ENCODE measurements around the gene DHX38. TPM values are rescaled to one million over a fixed set of nuclear protein-coding genes. Genes with fewer than 3 reads are reported as not detected.

Gene DHX38
- total and polyA plus RNA-seq, 2 donors (not counting 3 experiments of a cell fraction or from before 2014, with no cell fraction given) = 47.3 to 78.6 TPM

GRCh38 chr16:72123426-72123825 is 29.8 kb downstream of the DHX38 start:
- ChIA-PET POLR2A (no interaction called here), CTCF (interaction anchor here (1.6 to 3.1 kb wide), 4 partner anchors 102 to 1834 kb away, joined by 3 to 49 read pairs (median 23); no protein-coding TSS in a partner anchor)
- Histone ChIP-seq H3K9me1 (replicated peaks; ENCODE audit: control insufficient read depth, extremely low read depth, insufficient read depth, low read length) (no peaks in the 10 kb centered on the region), H3K4me1 (ENCODE audit: control insufficient read depth, extremely low read depth, insufficient read depth, low read length) (peaks cover 3% of the 10 kb centered on the region), H3K27ac (ENCODE audit: insufficient read depth, low read depth, low read length) (no peak overlapping the region), H3K79me2 (ENCODE audit: control insufficient read depth, insufficient read depth, low read length) (no peaks in the 10 kb centered on the region), H2AFZ (ENCODE audit: low read depth, low read length) (no peak overlapping the region), H3K4me3 (replicated peaks in 1 of 3; ENCODE audit: insufficient read depth in 1 of 3, low read depth in 1 of 3, low read length in 3 of 3) (no peak overlapping the region), H3K9ac (replicated peaks; ENCODE audit: extremely low read depth, insufficient read depth, low read length) (no peak overlapping the region), H3K4me2 (ENCODE audit: insufficient read depth, low read length) (no peak overlapping the region), H4K20me1 (replicated peaks; ENCODE audit: control insufficient read depth, extremely low read depth, insufficient read depth, low read length) (no peaks in the 10 kb centered on the region), H3K9me3 (replicated peaks; ENCODE audit: control insufficient read depth, insufficient read depth, low read length) (no peaks in the 10 kb centered on the region), H3K27me3 (ENCODE audit: control insufficient read depth in 2 of 2, insufficient read depth in 2 of 2, low read length in 2 of 2) (no peaks in the 10 kb centered on the region), H3K36me3 (ENCODE audit: control insufficient read depth in 2 of 2, extremely low read depth in 1 of 2, insufficient read depth in 2 of 2, low read length in 2 of 2) (no peaks in the 10 kb centered on the region)
- DNase-seq (ENCODE audit: low read depth, low spot score) (no peak), FAIRE-seq (no peak)
- dilution Hi-C loops (cut with MboI; ENCODE audit: extremely low pct_ligation_motif_present, low sequenced_read_pairs) (no loop called here), intact Hi-C loops (cut with micrococcal nuclease) (loop anchor here (10.0 kb wide), 1 partner anchor 1911 kb away; no protein-coding TSS in a partner anchor)
- BruUV-seq (replicated peaks) = no TSS peak
- TF ChIP-seq EZH2 (IDR thresholded peaks at IDR 0.05; ENCODE audit: borderline replicate concordance, low read depth, low read length, severe bottlenecking) = no peak
- TF ChIP-seq CTCF (IDR thresholded peaks at IDR 0.05; ENCODE audit: extremely low read depth in 1 of 2, insufficient read depth in 1 of 2, low read depth in 1 of 2, low read length in 2 of 2) = no peak
- no peak for TF ChIP-seq MYC (IDR thresholded peaks at IDR 0.05; ENCODE audit: low read depth, low read length)
- no peak for TF ChIP-seq GATA2 (IDR thresholded peaks at IDR 0.05; ENCODE audit: insufficient read depth, insufficient read length, low read depth, low read length)

GRCh38 chr16:72124148-72124547 is 30.5 kb downstream of the DHX38 start:
- CTCF ChIA-PET = interaction anchor here (0.7 to 3.1 kb wide), 17 partner anchors 10 to 1910 kb away, joined by 3 to 49 read pairs (median 6); partner anchors contain the start of genes DHX38 and TXNL4B
- H2AFZ ChIP-seq (ENCODE audit: low read depth, low read length) = no peak overlapping the region
- no peaks in the 10 kb centered on the region for H3K9me3 ChIP-seq (replicated peaks; ENCODE audit: control insufficient read depth, insufficient read depth, low read length)
- POLR2A ChIA-PET = no interaction called here
- intact Hi-C loops (cut with micrococcal nuclease) (loop anchor here (2.0 to 10.0 kb wide), 2 partner anchors 79 to 1911 kb away; no protein-coding TSS in a partner anchor), dilution Hi-C loops (cut with MboI; ENCODE audit: extremely low pct_ligation_motif_present, low sequenced_read_pairs) (no loop called here)
- no peaks in the 10 kb centered on the region for H3K27me3 ChIP-seq (ENCODE audit: control insufficient read depth in 2 of 2, insufficient read depth in 2 of 2, low read length in 2 of 2)
- H3K4me3 ChIP-seq (replicated peaks in 1 of 3; ENCODE audit: insufficient read depth in 1 of 3, low read depth in 1 of 3, low read length in 3 of 3) = no peak overlapping the region
- no TSS peak for BruUV-seq (replicated peaks)
- H3K4me2 ChIP-seq (ENCODE audit: insufficient read depth, low read length) = no peak overlapping the region
- DNase-seq (ENCODE audit: low read depth, low spot score) (no peak), FAIRE-seq (no peak)
- H4K20me1 ChIP-seq (replicated peaks; ENCODE audit: control insufficient read depth, extremely low read depth, insufficient read depth, low read length) = no peaks in the 10 kb centered on the region
- H3K9ac ChIP-seq (replicated peaks; ENCODE audit: extremely low read depth, insufficient read depth, low read length) = no peak overlapping the region
- H3K9me1 ChIP-seq (replicated peaks; ENCODE audit: control insufficient read depth, extremely low read depth, insufficient read depth, low read length) = no peaks in the 10 kb centered on the region
- peaks cover 3% of the 10 kb centered on the region for H3K4me1 ChIP-seq (ENCODE audit: control insufficient read depth, extremely low read depth, insufficient read depth, low read length)
- H3K79me2 ChIP-seq (ENCODE audit: control insufficient read depth, insufficient read depth, low read length) = no peaks in the 10 kb centered on the region
- H3K27ac ChIP-seq (ENCODE audit: insufficient read depth, low read depth, low read length) = no peak overlapping the region
- TF ChIP-seq MAX (IDR thresholded peaks at IDR 0.05; ENCODE audit: insufficient read depth, insufficient read length) (no peak), POLR2A (IDR thresholded peaks at IDR 0.05; ENCODE audit: low read depth, low read length) (no peak)
- H3K36me3 ChIP-seq (ENCODE audit: control insufficient read depth in 2 of 2, extremely low read depth in 1 of 2, insufficient read depth in 2 of 2, low read length in 2 of 2) = no peaks in the 10 kb centered on the region
